PC-9 (cell line): ENCODE data around the gene CDC14A.

Experiments used
- CTCF ChIP-seq: fragments of 200-600 bp; sonication (generic); conservative IDR thresholded peaks from 2 replicates; pipeline ENCODE4 v1.6.1; 2017; ENCODE audit warnings: mixed run types, antibody characterized with exemption, mild to moderate bottlenecking, moderate library complexity
- EZH2 ChIP-seq: fragments of 200-600 bp; sonication (generic); IDR thresholded peaks from 2 replicates; pipeline ENCODE4 v1.8.0; 2017; ENCODE audit warnings: antibody characterized with exemption, low read depth

DNA sequence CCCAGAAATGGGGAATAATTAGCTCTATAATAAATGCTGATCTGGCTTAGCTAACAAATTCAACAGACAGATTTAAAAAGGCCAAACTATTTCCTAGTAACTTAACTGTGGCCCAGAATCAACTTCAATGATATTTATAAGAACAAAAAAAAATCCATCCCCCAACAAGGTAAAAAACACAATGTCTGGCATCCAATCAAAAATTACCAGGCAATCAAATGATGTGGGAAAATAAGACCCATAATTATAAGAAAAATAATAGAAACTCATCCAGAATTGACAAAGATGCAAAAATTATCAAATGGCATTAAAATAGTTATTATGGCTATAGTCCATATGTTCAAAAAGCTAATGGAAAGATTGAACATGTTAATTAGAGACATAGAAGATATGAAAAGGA, 42.4 kb upstream of the CDC14A start:
- TF ChIP-seq CTCF (no peak), EZH2 (no peak)
